Measurements from ENCODE around the gene SH3D19.
"Not testable (repeated sequence)": the region's sequence is repeated elsewhere in the genome, so short reads cannot be mapped to it uniquely, and the experiment has no call there.

The SH3D19 gene

DNA sequence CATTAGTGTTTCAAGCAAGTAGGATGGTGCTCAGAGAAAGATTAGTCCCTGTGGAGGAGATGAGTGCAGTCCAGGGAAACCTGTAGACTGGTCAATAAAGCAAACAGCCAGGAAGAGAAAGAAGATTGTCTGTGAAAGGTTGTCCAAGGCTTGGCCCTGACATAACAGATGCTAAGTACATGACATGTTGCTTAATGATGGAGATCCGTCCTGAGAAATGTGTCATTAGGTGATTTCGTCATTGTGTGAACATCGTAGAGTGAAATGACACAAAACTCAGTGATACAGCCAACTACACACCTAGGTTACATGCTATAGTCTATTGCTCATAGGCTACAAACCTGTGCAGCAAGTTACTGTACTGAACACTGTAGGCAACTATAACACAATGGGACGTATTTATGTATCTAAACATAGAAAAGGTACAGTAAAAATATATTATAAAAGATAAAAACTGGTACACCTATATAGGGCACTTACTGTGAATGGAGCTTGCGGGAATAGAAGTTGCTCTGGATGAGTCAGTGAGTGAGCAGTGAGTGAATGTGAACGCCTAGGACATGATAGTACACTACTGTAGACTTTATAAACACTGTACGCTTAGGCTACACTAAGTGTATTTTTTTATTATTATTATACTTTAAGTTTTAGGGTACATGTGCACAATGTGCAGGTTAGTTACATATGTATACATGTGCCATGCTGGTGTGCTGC, 57.4 kb downstream of the SH3D19 start:
- no peak for DNase-seq

DNA sequence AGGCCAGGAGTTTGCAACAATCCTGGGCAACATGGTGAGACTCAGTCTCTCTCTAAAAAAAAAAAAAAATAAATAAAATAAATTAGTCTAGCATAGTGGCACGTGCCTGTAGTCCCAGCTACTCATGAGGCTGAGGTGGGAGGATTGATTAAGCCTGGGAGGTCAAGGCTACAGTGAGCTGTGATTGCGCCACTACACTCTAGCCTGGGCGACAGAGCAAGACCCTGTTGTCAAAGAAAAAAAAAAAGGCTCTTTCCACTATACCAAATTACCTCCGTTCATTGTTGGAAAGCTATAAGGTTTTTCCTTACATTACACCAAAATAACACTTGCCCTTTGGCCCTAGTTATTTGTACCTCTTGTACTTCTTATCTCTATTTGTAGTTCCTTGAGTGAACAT, 58.3 kb downstream of the SH3D19 start:
- DNase-seq: no peak

DNA sequence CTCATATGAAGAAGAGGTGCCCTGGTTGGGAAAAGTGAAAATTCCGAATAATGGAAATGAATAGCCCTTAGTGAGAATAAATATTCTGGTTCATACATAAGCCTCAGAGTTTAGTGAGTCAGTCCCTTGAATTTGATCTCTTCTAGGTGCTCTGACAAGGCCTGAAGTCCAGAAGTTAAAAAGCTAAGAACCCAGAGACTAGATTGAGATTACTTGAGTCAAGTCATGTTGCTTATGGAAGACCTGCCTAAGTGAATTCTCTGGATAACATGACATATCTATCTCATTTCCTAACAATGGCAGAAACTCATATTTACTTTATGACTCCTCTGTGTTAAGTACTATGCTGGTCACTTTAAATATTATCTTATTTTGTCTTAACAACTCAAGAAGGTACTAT, 58.9 kb downstream of the SH3D19 start:
- DNase-seq: no peak

DNA sequence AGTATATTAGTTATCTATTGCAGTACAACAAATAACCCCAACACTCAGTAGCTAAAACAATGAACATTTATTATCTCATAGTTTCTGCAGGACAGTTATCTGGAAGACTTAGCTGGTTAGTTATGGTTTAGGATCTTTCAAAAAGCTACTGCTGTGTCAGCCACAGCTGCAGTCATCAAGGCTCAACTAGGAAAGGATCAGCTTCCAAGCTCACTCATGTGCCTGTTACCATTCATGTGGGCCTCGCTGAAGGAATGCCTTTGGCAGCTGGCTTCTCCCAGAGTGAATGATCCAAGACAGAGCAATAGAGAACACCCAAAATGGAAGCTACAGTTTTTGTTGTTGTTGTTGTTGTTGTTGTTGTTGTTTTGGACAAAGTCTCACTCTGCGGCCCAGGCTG, 62.0 kb downstream of the SH3D19 start:
- no peak for DNase-seq

DNA sequence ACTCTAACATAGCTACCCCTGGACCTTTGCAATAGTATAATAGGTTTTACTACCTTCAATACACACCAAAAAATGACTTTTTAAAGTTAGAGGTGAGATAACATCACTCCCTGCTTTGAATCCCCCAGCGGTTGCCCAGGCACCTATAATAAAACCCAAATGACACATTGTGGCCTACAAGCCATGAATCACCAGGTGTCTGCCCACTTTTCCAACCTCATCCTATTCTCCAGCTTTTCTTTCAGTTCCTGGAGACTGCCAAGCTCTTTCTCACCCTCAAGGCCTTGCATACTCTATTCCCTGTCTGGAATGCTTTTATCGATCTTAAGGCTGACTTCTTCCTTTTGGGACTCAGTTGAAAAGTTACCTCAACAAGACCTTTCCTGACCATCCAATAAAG, 64.9 kb downstream of the SH3D19 start:
- no peak for DNase-seq

DNA sequence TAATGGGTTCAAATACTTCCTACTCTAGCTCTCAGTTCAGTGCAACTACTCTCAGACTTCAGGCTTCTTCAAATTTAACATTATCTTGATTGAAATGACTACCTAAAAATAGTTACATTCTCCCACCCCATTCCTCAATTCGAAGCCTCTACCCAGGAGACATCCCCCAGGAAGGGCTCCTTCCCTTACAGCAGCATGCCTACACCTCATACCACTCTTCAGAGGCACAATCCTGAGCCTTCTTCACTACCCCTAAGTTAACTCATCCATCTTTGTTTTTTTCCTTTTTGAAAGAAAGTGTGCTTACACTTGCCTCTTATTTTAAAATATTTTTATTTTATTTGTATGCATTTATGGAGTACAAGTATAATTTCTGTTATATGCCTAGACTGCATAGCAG, 65.7 kb downstream of the SH3D19 start:
- DNase-seq: no peak

DNA sequence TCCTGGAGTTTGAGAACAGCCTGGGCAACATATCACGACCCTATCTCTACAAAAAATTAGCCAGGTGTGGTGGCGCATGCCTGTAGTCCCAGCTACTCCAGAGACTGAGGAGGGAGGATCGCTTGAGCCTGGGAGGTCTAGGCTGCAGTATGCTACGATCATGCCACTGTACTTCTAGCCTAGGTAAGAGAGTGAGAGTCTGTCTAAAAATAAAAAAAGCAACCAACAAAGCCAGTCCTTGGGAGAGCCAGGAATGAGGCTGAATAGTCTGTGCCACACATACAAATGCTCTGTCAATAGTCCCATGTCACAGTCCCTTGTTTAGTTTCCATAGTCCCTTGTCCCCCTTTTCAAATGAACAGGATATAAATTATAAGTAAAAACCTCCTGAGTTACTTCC, 67.7 kb downstream of the SH3D19 start:
- no peak for DNase-seq

DNA sequence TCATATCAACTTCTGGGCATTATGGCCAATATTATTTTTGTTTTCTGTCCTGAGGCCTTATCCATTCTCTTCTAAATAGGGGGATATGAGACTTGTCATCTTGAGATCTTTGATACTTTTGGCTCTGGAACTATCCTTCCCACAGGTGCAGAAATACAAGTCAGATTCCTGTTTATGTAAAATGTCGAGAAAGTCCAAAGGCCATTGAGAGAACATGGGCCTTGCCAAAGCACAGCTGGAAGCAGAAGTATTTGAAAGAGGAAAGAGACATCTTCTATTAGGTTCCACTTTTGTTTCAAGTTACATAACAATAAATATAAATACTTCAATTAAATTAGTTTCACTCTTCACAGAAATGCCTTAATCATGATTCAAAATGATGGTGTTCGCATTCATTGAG, 69.3 kb downstream of the SH3D19 start:
- no peak for DNase-seq

DNA sequence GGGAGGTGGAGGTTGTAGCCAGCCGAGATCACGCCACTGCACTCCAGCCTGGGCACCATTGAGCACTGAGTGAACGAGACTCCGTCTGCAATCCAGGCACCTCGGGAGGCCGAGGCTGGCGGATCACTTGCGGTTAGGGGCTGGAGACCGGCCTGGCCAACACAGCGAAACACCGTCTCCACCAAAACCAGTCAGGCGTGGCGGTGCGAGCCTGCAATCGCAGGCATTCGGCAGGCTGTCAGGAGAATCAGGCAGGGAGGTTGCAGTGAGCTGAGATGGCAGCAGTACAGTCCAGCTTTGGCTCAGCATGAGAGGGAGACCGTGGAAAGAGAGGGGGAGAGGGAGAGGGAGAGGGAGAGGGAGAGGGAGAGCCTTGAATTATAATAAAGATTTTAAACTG, 69.7 kb downstream of the SH3D19 start:
- not testable (repeated sequence) for DNase-seq

DNA sequence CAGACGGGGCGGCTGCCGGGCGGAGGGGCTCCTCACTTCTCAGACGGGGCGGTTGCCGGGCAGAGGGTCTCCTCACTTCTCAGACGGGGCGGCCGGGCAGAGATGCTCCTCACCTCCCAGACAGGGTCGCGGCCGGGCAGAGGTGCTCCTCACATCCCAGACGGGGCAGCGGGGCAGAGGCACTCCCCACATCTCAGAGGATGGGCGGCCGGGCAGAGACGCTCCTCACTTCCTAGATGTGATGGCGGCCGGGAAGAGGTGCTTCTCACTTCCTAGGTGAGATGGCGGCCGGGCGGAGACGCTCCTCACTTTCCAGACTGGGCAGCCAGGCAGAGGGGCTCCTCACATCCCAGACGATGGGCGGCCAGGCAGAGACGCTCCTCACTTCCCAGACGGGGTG, 70.2 kb downstream of the SH3D19 start:
- DNase-seq: not testable (repeated sequence)

DNA sequence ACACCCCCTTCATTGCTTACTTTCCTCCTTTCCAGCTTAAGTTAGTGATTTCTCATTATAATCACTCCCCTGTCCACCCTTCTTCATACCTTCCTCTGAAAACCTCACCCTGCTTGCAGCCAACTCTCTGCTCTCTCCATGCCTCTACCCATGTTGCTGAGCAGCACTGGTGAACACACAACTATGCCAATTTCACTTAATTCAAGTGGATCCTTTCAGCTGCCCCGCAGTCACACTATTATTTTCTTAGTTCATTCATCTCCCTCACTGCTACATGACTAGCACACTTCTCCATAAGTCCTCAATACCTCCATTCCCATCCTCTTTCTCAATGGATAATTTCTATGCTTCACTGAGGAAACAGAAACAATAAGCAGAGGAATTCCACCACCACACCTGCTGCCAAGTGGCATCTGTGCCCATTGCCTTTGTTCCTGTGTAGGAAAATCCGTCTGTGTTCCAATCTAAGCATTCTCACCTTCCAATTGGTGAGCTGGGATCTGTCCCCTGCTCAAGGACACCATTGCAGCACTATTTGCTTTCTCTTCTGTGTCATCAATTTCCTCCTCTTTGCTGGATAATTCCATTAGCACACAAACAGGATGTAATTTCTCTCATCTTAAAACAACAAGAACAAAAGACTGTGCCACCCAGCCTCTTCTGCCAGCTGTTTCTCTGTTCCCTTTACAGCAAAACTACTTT, 73.7 kb downstream of the SH3D19 start:
- no peak for DNase-seq

DNA sequence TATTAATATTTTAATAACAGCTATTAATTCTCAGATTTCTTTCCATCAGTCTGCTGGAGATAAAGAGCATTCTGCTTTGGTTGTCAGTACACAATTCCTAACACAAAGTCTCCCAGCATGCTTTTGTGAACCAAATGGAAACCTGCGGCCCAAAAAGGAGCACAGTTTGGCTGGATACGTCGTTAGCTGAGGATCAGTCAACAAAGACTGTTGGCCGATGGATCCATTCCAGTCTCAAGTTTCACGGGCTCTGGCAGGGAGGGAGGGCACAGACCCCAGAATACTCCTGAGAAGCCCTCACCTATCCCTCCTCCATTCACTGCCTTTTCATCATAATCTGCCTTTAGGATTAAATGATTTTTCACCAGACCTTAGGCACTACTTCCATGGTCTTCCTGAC, 74.7 kb downstream of the SH3D19 start:
- no peak for DNase-seq

DNA sequence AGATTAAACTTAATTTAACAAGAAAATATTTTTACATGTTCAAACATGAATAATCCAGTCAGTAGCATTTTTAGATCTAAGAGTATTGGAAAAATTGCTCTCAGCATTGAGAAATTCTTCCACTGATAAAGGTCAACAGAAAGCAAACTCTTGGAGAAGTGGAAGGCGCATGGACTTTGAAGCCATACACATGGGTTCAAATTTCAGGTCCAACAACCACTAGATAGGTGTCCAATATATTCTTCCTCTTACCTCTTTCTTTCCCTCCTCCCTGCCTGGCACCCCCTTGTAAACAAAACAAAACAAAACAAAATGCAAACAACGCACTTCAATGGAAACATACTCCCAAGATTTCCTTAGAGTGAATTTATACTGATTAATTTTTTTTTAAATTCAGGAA, 76.9 kb downstream of the SH3D19 start:
- no peak for DNase-seq

DNA sequence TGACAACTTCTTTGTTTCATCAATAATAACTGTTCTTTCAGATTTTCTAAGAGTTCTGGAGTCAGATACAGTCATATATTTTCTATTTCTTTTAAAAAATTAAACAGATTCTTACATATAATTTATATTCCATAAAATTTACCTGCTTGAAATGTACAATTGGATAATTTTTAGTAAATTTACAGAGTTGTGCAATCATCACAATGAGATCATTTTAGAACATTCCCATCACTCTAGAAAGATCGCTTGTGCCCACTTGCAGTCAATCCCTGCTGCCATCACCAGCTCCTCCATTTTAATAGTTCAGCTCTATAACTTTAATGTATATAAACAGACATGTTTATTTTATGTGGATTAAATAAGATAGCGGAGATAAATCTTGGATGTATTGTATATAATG, 78.0 kb downstream of the SH3D19 start:
- DNase-seq: no peak

DNA sequence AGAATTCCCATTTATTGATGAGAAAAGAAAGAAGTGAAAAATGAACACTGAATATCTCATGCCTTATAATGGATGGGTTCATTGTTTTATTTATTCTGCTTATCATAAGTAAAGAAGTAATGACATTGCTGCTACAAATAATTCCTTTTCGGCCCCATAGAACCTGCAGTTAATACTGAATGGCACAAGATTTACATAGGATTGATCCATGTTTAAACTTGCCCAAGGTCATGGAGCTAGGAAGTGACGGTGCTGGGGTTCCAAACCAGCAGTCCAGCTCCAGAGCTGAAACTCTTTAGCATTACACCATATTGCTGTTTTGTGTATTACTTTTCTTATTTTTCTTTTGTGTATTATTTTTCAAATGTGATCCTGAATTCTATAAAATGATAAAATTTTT, 78.7 kb downstream of the SH3D19 start:
- no peak for DNase-seq

DNA sequence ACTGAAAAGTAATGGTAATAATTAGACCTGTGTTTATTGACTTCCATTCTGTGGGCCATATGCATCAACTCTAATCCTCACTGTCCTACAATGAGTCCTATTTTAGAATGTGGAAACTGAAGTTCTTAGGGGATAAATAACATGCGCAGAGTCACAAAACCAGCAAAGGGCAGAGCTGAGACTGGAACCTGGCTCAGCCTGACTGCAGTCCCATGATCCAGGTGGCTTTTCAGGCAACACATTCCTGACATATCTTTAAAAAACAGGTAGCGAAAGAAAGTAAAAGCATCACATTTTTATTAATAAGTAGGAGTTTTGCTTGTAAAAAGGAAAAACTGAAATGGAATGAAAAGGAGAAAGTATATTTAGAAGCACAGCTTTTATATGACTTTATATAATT, 83.1 kb downstream of the SH3D19 start:
- DNase-seq: no peak

DNA sequence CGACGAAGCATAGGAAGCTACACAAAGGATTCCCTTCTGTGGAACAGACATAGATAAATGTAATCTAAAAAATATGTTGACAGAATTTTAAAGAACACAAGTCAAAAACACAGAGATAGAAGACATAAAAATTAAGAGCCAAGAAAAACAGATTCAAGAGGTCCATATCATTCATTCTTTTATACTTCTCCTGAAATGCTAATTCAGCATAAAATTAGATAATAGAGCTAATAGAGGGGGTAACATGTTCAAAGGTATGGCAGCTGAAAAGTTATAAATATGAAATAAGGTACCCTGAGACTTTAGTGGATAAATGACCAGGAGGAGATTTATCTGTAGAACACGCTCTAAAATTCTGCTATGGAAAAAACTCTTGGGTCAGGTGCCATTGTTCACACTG, 85.8 kb downstream of the SH3D19 start:
- no peak for DNase-seq

DNA sequence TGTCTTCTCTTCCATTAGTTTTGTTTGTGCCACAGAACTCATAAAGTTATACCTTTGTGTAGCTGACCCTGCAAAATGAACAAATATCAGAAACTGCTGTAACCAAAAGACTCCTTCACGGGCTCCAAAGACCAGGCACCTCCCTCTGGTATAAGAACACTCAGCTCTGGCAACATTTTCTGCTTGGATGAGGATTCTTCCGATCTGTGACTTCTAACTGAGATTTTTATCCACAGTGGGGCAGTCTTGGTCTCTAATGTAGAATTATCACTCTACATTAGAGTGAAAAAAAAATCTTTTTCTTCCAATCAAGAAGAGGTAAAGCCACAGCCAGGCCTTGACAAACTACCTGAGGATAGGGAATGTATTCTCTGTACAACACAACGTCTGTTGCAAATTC, 86.9 kb downstream of the SH3D19 start:
- peak in 1 of 2 donors; percentile 74 for DNase-seq

DNA sequence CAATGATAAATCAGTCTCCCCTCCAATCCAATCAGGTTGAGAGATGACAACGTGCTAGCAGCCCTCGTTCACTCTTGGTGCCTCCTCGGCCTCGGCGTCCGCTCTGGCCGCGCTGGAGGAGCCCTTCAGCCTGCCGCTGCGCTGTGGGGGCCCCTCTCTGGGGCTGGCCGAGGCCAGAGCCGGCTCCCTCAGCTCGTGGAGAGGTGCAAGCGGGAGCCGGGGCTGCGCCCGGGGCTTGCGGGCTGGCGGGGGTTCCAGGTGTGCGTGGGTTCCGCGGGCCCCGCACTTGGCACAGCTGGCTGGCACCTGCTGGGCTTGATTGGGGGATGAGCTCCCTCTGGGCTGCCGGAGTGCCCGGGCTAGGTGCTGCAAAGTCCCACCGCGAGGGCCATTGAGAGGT, 89.4 kb downstream of the SH3D19 start:
- no peak for DNase-seq

DNA sequence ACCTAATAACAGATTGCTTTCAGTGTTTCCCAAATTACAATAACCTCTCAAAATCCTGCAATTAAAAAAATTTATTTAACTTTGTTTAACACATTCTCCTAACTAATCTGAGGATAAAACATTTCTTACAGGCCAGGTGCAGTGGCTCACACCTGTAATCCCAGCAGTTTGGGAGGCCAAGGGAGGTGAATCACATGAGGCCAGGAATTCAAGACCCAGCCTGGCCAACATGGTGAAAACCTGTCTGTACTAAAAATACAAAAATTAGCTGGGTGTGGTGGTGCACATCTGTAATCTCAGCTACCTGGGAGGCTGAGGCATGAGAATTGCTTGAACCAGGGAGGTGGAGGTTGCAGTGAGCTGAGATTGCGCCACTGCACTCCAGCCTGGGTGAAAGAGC, 90.0 kb downstream of the SH3D19 start:
- not testable (repeated sequence) for DNase-seq

DNA sequence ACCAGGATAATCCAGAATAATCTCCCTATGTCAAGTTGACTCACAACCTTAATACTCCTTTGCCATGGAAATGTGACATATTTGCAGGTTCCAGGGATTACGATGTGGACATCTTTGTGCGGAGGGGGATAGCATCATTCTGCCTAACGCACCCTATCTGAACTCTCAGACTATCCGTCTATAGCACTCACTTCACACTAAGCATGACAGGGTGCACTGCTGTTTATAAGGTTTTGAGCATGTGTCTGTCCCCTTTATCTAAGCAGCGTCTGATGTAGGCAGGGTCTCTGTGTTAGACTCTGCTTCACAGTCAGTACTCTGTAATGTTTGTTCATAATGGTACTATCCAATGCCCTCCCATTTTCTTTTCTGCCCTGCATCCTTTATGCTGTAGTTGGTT, 91.8 kb downstream of the SH3D19 start:
- no peak for DNase-seq

DNA sequence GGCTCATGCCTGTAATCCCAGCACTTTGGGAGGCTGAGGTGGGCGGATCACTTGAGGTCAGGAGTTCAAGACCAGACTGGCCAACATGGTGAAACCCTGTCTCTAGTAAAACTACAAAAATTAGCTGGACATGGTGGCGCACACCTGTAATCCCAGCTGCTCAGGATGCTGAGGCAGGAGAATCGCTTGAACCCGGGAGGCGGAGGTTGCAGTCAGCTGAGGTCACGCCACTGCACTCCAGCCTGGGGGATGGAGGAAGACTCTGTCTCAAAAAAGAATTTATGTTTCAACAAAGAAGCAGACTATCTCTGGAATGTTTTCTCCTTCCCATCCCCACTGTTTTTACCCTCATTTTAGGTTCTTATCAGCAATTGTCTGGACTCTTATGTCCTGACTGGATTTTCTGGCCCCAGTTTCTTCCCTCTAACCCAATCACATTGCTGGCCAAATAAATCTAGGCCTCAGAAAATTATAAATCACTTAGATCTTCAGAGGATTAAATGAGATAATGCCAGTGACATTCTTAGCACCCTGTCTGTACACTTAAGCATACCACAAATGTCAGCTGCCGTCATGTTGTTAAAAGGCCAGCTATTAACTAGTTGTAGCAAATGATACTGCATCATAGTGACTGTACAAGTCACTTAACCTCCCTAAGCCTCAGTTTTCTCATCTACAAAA, 93.3 kb downstream of the SH3D19 start:
- DNase-seq: no peak

DNA sequence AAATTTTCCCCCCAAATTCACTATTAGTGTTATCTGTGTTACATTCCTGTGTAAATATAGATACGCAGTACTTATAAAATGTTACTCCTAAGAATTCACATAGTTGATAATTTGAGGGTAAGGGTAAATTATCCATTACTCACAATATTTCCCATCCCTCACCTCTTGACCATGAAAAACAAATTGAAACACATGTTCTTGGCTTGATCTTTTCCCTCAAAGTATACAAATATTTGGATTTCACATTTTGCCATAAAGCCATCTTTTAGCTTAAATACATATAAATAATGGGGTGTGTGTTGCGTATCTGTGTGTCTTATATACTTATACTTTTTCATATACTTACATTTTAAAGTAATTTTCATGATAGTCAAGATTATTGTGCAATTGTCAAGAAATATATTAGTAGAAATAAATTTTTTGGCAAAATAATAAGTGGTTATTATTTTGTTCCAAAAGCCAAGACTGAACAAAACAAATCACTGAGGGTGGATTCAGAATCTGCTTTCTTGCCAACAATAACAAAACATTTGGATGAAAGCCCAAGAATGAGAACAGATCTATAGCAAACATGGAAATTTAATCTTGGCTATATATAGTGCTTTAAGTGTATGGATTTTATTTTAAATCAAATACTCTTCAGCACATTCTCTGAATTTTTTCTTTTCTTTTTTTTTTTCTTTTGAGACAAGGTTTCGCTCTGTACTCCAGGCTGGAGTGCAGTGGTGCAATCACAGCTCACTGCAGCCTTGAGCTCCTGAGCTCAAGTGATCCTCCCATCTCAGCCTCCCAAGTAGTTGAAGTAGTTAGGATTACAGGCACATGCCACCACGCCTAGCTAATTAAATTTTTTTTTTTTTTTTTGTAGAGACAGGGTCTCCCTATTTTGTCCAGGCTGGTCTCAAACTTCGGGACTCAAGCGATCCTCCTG, 97.0 kb downstream of the SH3D19 start:
- DNase-seq: no peak
